IMR-90 (cell line): ENCODE measurements around the gene HRH1. TPM values are rescaled to one million over a fixed set of nuclear protein-coding genes. Genes with fewer than 3 reads are reported as not detected.

ENCODE experiments used
- ATAC-seq: fragments of 200-7000 bp; cut with Tn5 transposase; 2 replicates; pipeline ENCODE4 v1.9.1; 2020; ENCODE audit warnings: low read depth, mild to moderate bottlenecking, moderate library complexity
- BruUV-seq: library from RNA; stranded (reverse); fragments of 400-500 nt; replicated peaks from 2 replicates; lab custom pipeline; 2021; lab: Mats Ljungman, UMichigan
- CTCF ChIA-PET: fragments of 300-600 bp; formaldehyde crosslinking; extraction: SDS; loops from one replicate; lab custom pipeline; 2021; ENCODE audit warnings: antibody characterized with exemption; lab: Yijun Ruan, JAX
- POLR2A ChIA-PET: fragments of 300-600 bp; sonication (Branson Sonifier 250); formaldehyde crosslinking; loops from one replicate; lab custom pipeline; 2022; ENCODE audit warnings: antibody characterized with exemption; ENCODE audit not compliant: unreplicated experiment; lab: Charles Lee
- DNase-seq: peaks from one replicate; pipeline ENCODE4 v3.0.0; 2013
- H2AFZ ChIP-seq: replicated peaks from 2 replicates; pipeline ENCODE3; 2013; ENCODE audit warnings: low read length, mild to moderate bottlenecking; ENCODE audit not compliant: poor library complexity
- H2AK5ac ChIP-seq: 2 replicates; pipeline ENCODE4 v1.6.1; 2013; ENCODE audit warnings: low read depth, low read length, inconsistent platforms
- H2AK9ac ChIP-seq: replicated peaks from 2 replicates; pipeline ENCODE3; 2013; ENCODE audit warnings: mild to moderate bottlenecking, low read depth, low read length, moderate library complexity; ENCODE audit not compliant: poor library complexity
- H2BK120ac ChIP-seq: 2 replicates; pipeline ENCODE4 v1.6.1; 2013; ENCODE audit warnings: low read depth, low read length, inconsistent platforms
- H2BK15ac ChIP-seq: 3 replicates; pipeline ENCODE4 v1.6.1; 2013; ENCODE audit warnings: low read depth, low read length, inconsistent platforms
- H2BK20ac ChIP-seq: 2 replicates; pipeline ENCODE4 v1.6.1; 2013; ENCODE audit warnings: low read depth, mild to moderate bottlenecking, inconsistent platforms, low read length, moderate library complexity
- H2BK5ac ChIP-seq: 2 replicates; pipeline ENCODE4 v1.6.1; 2013; ENCODE audit warnings: mild to moderate bottlenecking, low read depth, low read length, inconsistent platforms; ENCODE audit not compliant: poor library complexity, severe bottlenecking
- H3K14ac ChIP-seq: replicated peaks from 2 replicates; pipeline ENCODE4 v1.6.1; 2013; ENCODE audit warnings: low read depth, low read length, inconsistent platforms
- H3K18ac ChIP-seq: 2 replicates; pipeline ENCODE4 v1.6.1; 2013; ENCODE audit warnings: low read depth, low read length, control low read depth
- H3K23ac ChIP-seq: 2 replicates; pipeline ENCODE4 v1.6.1; 2013; ENCODE audit warnings: low read depth, low read length, inconsistent platforms
- H3K27ac ChIP-seq: 2 replicates; pipeline ENCODE4 v1.5.1; 2013; ENCODE audit warnings: mild to moderate bottlenecking, control low read depth, low read length; ENCODE audit not compliant: insufficient read depth
- H3K27me3 ChIP-seq: 2 replicates; pipeline ENCODE4 v1.6.1; 2013; ENCODE audit warnings: low read length; ENCODE audit not compliant: control insufficient read depth, insufficient read depth
- H3K36me3 ChIP-seq: 2 replicates; pipeline ENCODE4 v1.6.1; 2013; ENCODE audit warnings: low read length, mixed read lengths; ENCODE audit not compliant: control insufficient read depth, insufficient read depth
- H3K4ac ChIP-seq: 2 replicates; pipeline ENCODE4 v1.6.1; 2013; ENCODE audit warnings: low read depth, low read length, inconsistent platforms
- H3K4me1 ChIP-seq: 2 replicates; pipeline ENCODE4 v1.6.1; 2013; ENCODE audit warnings: low read length, mixed read lengths; ENCODE audit not compliant: control insufficient read depth, insufficient read depth
- H3K4me2 ChIP-seq: 2 replicates; pipeline ENCODE4 v1.6.1; 2013; ENCODE audit warnings: low read depth, mild to moderate bottlenecking, control low read depth, low read length, moderate library complexity
- H3K4me3 ChIP-seq: 2 replicates; pipeline ENCODE4 v1.5.1; 2013; ENCODE audit warnings: low read depth, mild to moderate bottlenecking, control low read depth, low read length, moderate library complexity; ENCODE audit not compliant: insufficient read depth
- H3K56ac ChIP-seq: 2 replicates; pipeline ENCODE4 v1.6.1; 2013; ENCODE audit warnings: low read length, inconsistent platforms; ENCODE audit not compliant: insufficient read depth; ENCODE audit errors: extremely low read depth
- H3K79me1 ChIP-seq, 2 experiments: 2 replicates each; pipeline ENCODE4 v1.6.1; 2013; ENCODE audit warnings: low read length in 2 of 2, inconsistent platforms in 1 of 2, low read depth in 1 of 2
- H3K9ac ChIP-seq: 2 replicates; pipeline ENCODE4 v1.6.1; 2013; ENCODE audit warnings: low read depth, low read length, control low read depth
- H3K9me1 ChIP-seq: 2 replicates; pipeline ENCODE4 v1.6.1; 2013; ENCODE audit warnings: low read length, inconsistent platforms; ENCODE audit not compliant: insufficient read depth
- H3K9me3 ChIP-seq: 2 replicates; pipeline ENCODE4 v1.6.1; 2013; ENCODE audit warnings: low read length; ENCODE audit not compliant: control insufficient read depth, insufficient read depth
- H4K20me1 ChIP-seq: 2 replicates; pipeline ENCODE4 v1.6.1; 2013; ENCODE audit warnings: low read length, inconsistent platforms; ENCODE audit not compliant: insufficient read depth
- H4K5ac ChIP-seq: 2 replicates; pipeline ENCODE4 v1.6.1; 2013; ENCODE audit warnings: mild to moderate bottlenecking, low read depth, low read length, control low read depth
- H4K8ac ChIP-seq, 2 experiments: 2 replicates each; pipeline ENCODE4 v1.6.1; 2013; ENCODE audit warnings: low read depth in 2 of 2, low read length in 2 of 2, control low read depth in 1 of 2, inconsistent platforms in 1 of 2
- H4K91ac ChIP-seq: 2 replicates; pipeline ENCODE4 v1.6.1; 2013; ENCODE audit warnings: low read depth, low read length, inconsistent platforms; ENCODE audit not compliant: insufficient read depth
- BHLHE40 ChIP-seq: fragments of 150-350 bp; IDR thresholded peaks from 2 replicates; pipeline ENCODE4 v1.6.1; 2016; ENCODE audit warnings: mild to moderate bottlenecking, low read depth, low read length
- CEBPB ChIP-seq: IDR thresholded peaks from 2 replicates; pipeline ENCODE4 v1.6.1; 2012; ENCODE audit warnings: low read depth, low read length, improper control_type of control experiment
- CHD1 ChIP-seq: IDR thresholded peaks from 2 replicates; pipeline ENCODE4 v1.6.1; 2012; ENCODE audit warnings: low read depth, low read length, improper control_type of control experiment
- CTCF ChIP-seq: conservative IDR thresholded peaks from 2 replicates; pipeline ENCODE4 v1.5.1; 2012; ENCODE audit warnings: mild to moderate bottlenecking, low read depth, low read length, improper control_type of control experiment
- ELK1 ChIP-seq: fragments of 150-350 bp; IDR thresholded peaks from 2 replicates; pipeline ENCODE4 v1.6.1; 2016; ENCODE audit warnings: low read depth, mild to moderate bottlenecking, low read length, moderate library complexity, borderline replicate concordance
- FOS ChIP-seq: fragments of 150-350 bp; IDR thresholded peaks from 2 replicates; pipeline ENCODE4 v1.6.1; 2016; ENCODE audit warnings: low read depth, low read length
- MAFK ChIP-seq: IDR thresholded peaks from 2 replicates; pipeline ENCODE4 v1.6.1; 2012; ENCODE audit warnings: low read depth, low read length, improper control_type of control experiment
- MAZ ChIP-seq: IDR thresholded peaks from 2 replicates; pipeline ENCODE4 v1.6.1; 2012; ENCODE audit warnings: low read depth, mild to moderate bottlenecking, low read length, improper control_type of control experiment, moderate library complexity, borderline replicate concordance
- MXI1 ChIP-seq: IDR thresholded peaks from 2 replicates; pipeline ENCODE4 v1.6.1; 2012; ENCODE audit warnings: low read depth, mild to moderate bottlenecking, low read length, moderate library complexity, borderline replicate concordance
- NFE2L2 ChIP-seq: fragments of 150-350 bp; IDR thresholded peaks from 2 replicates; pipeline ENCODE4 v1.6.1; 2016; ENCODE audit warnings: low read depth, mild to moderate bottlenecking, low read length
- POLR2A ChIP-seq: IDR thresholded peaks from 2 replicates; pipeline ENCODE4 v1.6.1; 2012; ENCODE audit warnings: mild to moderate bottlenecking, low read depth, low read length
- RAD21 ChIP-seq: IDR thresholded peaks from 2 replicates; pipeline ENCODE4 v1.6.1; 2012; ENCODE audit warnings: low read length, improper control_type of control experiment
- RCOR1 ChIP-seq: IDR thresholded peaks from 2 replicates; pipeline ENCODE4 v1.6.1; 2012; ENCODE audit warnings: mild to moderate bottlenecking, low read length, improper control_type of control experiment; ENCODE audit not compliant: insufficient replicate concordance
- RFX5 ChIP-seq: IDR thresholded peaks from 2 replicates; pipeline ENCODE4 v1.8.0; 2012; ENCODE audit warnings: low read depth, mild to moderate bottlenecking, low read length, moderate library complexity
- SMC3 ChIP-seq: fragments of 150-350 bp; IDR thresholded peaks from 2 replicates; pipeline ENCODE4 v1.6.1; 2016; ENCODE audit warnings: low read depth, mild to moderate bottlenecking, antibody characterized with exemption, low read length, moderate library complexity
- USF2 ChIP-seq: fragments of 150-350 bp; IDR thresholded peaks from 2 replicates; pipeline ENCODE4 v1.6.1; 2017; ENCODE audit warnings: mild to moderate bottlenecking, antibody characterized with exemption, low read length, low read depth
- WGBS, 2 experiments: methylation state at CpG; one replicate each; pipeline versions ENCODE4 v1.1.5 to v1.1.7; 2013; ENCODE audit warnings: missing lambda C conversion rate in 2 of 2; ENCODE audit not compliant: insufficient read length in 1 of 2; ENCODE audit errors: extremely low coverage in 2 of 2; 5-methylcytosine and 5-hydroxymethylcytosine counted together
- dilution Hi-C: fragments of 300-500 bp; cut with HindIII; formaldehyde crosslinking; loops from one replicate; pipeline ENCODE4 v1.14.3; 2018; ENCODE audit warnings: low sequenced_read_pairs; ENCODE audit not compliant: unreplicated experiment
- in situ Hi-C: fragments of 300-500 bp; cut with MboI; formaldehyde crosslinking; loops from 3 replicates; pipeline ENCODE4 v1.14.3; 2019; ENCODE audit warnings: low sequenced_read_pairs, inconsistent platforms, mixed read lengths
- intact Hi-C: fragments of 100-400 bp; cut with micrococcal nuclease; formaldehyde crosslinking; loops from 2 replicates; pipeline ENCODE4 v1.10.0; 2022
- polyA plus RNA-seq, 3 experiments: library from polyadenylated mRNA; depleted of rRNA; stranded (reverse); fragments of >200 nt; gene quantifications; 2 replicates each; pipeline ENCODE4 v1.2.3, GENCODE V29; 2012; ENCODE audit warnings: low replicate concordance in 1 of 3
- total RNA-seq: library from RNA; depleted of rRNA; stranded (reverse); fragments of >200 nt; gene quantifications from 2 replicates; pipeline ENCODE4 v1.2.3, GENCODE V29; 2012

The HRH1 gene
- total and polyA plus RNA-seq, 2 of the 4 experiments (the other 2 are of a cell fraction) = 7.6 to 16.1 TPM

GRCh38 chr3:11310258-11310657, 156.0 kb downstream of the HRH1 start:
- no TSS peak for BruUV-seq
- H3K4me2 ChIP-seq = no peak overlapping the region
- no peak overlapping the region for H2BK5ac ChIP-seq
- no peak overlapping the region for H2BK15ac ChIP-seq
- H3K4me1 ChIP-seq = peaks cover 2% of the 10 kb centered on the region; the same call in 1 of the 2 replicates
- no peak overlapping the region for H4K8ac ChIP-seq
- no peak overlapping the region for H4K5ac ChIP-seq
- no CpG with 5 or more reads among the region's 5 CpGs for WGBS, 2 experiments
- no peak overlapping the region for H2AK5ac ChIP-seq
- no peak overlapping the region for H3K4ac ChIP-seq
- no peak overlapping the region for H2BK120ac ChIP-seq
- dilution Hi-C loops = no loop called here
- no peak overlapping the region for H2AK9ac ChIP-seq
- no peak overlapping the region for H3K18ac ChIP-seq
- no peak overlapping the region for H3K14ac ChIP-seq
- H4K91ac ChIP-seq = no peak overlapping the region
- peaks cover 6% of the 10 kb centered on the region; the same call in 1 of the 2 replicates for H3K9me1 ChIP-seq
- CTCF ChIA-PET = no interaction called here
- no peaks in the 10 kb centered on the region for H3K27me3 ChIP-seq
- H3K9me3 ChIP-seq = no peaks in the 10 kb centered on the region
- no peak overlapping the region for H3K27ac ChIP-seq
- no peak overlapping the region for H3K4me3 ChIP-seq
- POLR2A ChIA-PET = no interaction called here
- H2AFZ ChIP-seq = no peak overlapping the region
- in situ Hi-C loops = no loop called here
- H4K20me1 ChIP-seq = no peaks in the 10 kb centered on the region
- ATAC-seq = no peak
- peaks cover 0 to 12% of the 10 kb centered on the region in 2 experiments; a peak in 3 of 4 replicates for H3K79me1 ChIP-seq
- intact Hi-C loops = loop anchor here (2.0 kb wide), 1 partner anchor 15 kb away; no protein-coding TSS in a partner anchor
- DNase-seq = no peak
- H3K56ac ChIP-seq = no peak overlapping the region
- peaks cover 32% of the 10 kb centered on the region for H3K36me3 ChIP-seq
- no peak overlapping the region for H3K9ac ChIP-seq
- H3K23ac ChIP-seq = no peak overlapping the region
- no peak for TF ChIP-seq POLR2A
- no peak for TF ChIP-seq USF2
- TF ChIP-seq FOS = no peak
- TF ChIP-seq SMC3 = no peak
- no peak for TF ChIP-seq MAFK
- TF ChIP-seq RCOR1 = no peak
- TF ChIP-seq CEBPB = no peak
- no peak for TF ChIP-seq CTCF
- TF ChIP-seq BHLHE40 = no peak
- TF ChIP-seq MXI1 = no peak
- TF ChIP-seq RFX5 = no peak
- no peak for TF ChIP-seq NFE2L2
- TF ChIP-seq CHD1 = no peak
- TF ChIP-seq MAZ = no peak
- TF ChIP-seq RAD21 = no peak
- no peak for TF ChIP-seq ELK1
- no peak overlapping the region for H2BK20ac ChIP-seq
